Muscle layer of colon (tissue), 2 donors: ENCODE results near the gene TNFRSF17.

ENCODE experiments used
- H3K27ac ChIP-seq: one replicate; pipeline ENCODE4 v1.7.0; 2013; ENCODE audit warnings: low read depth, mild to moderate bottlenecking, low read length, moderate library complexity
- H3K27me3 ChIP-seq, 2 donors: one replicate each; pipeline ENCODE4 v1.7.0; 2013; ENCODE audit warnings: low read length in 2 of 2, mild to moderate bottlenecking in 2 of 2; ENCODE audit not compliant: insufficient read depth in 2 of 2, control insufficient read depth in 1 of 2
- H3K36me3 ChIP-seq: one replicate; pipeline ENCODE4 v1.7.0; 2013; ENCODE audit warnings: mild to moderate bottlenecking, low read length; ENCODE audit not compliant: insufficient read depth
- H3K4me1 ChIP-seq: one replicate; pipeline ENCODE4 v1.7.0; 2013; ENCODE audit warnings: mild to moderate bottlenecking, low read length; ENCODE audit not compliant: insufficient read depth
- H3K4me3 ChIP-seq, 2 donors: one replicate each; pipeline ENCODE4 v1.7.0; 2013; ENCODE audit warnings: low read length in 2 of 2, low read depth in 1 of 2, mild to moderate bottlenecking in 1 of 2, moderate library complexity in 1 of 2
- H3K9ac ChIP-seq: one replicate; pipeline ENCODE4 v1.7.0; 2013; ENCODE audit warnings: low read length
- H3K9me3 ChIP-seq: one replicate; pipeline ENCODE4 v1.7.0; 2013; ENCODE audit warnings: mild to moderate bottlenecking, low read length
- donor health status: abdominal sarcoma.
- donor health status: Adenocarcinoma of cecum.

Gene TNFRSF17

DNA sequence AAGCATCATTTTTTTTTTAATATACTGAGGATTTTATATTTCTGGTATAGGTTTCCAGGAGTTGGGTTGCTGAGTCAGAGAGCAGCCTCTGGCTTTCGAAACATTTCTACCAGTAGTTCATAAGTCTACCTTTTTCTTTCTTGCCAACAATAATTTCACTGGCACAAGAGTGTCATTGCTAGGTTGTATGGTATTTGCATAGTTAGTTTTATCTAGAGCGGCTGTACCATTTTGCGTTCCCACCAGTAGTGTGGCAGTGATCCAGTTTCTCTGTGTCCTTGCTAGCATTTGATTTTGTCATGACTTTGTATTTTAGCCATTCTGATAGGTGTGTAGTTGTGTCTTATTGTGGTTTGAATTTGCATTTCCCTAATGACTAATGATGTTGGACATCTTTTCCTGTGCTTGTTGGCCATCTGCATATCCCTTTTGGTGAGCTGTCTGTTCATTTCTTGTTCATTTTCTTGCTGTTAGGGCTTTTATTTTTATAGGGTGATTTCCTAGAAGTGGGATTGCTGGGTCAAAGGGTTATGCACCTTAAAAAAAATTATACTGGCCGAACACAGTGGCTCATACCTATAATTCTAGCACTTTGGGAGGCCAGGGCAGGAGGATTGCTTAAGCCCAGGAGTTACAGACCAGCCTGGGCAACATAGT is 51.4 kb downstream of the TNFRSF17 start:
- H3K36me3 ChIP-seq = no peaks in the 10 kb centered on the region
- no peak overlapping the region for H3K27ac ChIP-seq
- H3K27me3 ChIP-seq = no peaks in the 10 kb centered on the region

DNA sequence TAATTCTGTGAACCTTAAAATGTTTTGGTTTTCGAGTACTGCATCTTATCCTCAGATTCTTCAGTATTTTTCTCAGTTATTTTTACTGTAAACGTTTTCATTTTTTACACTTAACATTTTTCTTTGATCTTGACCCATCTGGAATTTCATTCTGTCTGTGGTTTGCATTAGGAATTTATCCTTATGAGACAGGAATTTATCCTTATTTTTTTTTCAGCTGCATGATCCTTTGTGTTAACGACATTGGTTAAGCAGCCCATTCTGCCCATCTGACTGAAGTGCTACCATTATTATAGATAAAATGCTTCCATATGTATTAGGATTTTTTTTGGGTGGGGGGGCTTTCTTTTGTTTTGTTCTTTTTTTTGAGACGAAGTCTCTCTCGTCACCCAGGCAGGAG is 52.5 kb downstream of the TNFRSF17 start:
- H3K27ac ChIP-seq = no peak overlapping the region
- H3K36me3 ChIP-seq = no peaks in the 10 kb centered on the region
- H3K9me3 ChIP-seq = no peaks in the 10 kb centered on the region
- H3K4me1 ChIP-seq = no peaks in the 10 kb centered on the region
- no peak overlapping the region for H3K9ac ChIP-seq
- no peaks in the 10 kb centered on the region for H3K27me3 ChIP-seq
- no peak overlapping the region for H3K4me3 ChIP-seq

More for the DNA sequence above, 51.4 kb downstream of the TNFRSF17 start:
- no peak overlapping the region for H3K9ac ChIP-seq
- no peaks in the 10 kb centered on the region for H3K4me1 ChIP-seq
- H3K9me3 ChIP-seq = no peaks in the 10 kb centered on the region
- no peak overlapping the region for H3K4me3 ChIP-seq
